HEK293T (cell line): Measurements from ENCODE around the gene PAFAH1B2.

Experiments
- BHLHE40 ChIP-seq: fragments of 450-650 bp; IDR thresholded peaks from 2 replicates; pipeline ENCODE4 v1.6.1; 2016; ENCODE audit warnings: mild to moderate bottlenecking, moderate library complexity, borderline replicate concordance
- ELF4 ChIP-seq: fragments of 450-650 bp; IDR thresholded peaks from 2 replicates; pipeline ENCODE4 v1.6.1; 2017; ENCODE audit warnings: antibody characterized with exemption
- FOXK2 ChIP-seq: fragments of 450-650 bp; IDR thresholded peaks from 2 replicates; pipeline ENCODE4 v1.6.1; 2016; ENCODE audit warnings: mild to moderate bottlenecking
- FOXM1 ChIP-seq: fragments of 450-650 bp; IDR thresholded peaks from 2 replicates; pipeline ENCODE4 v1.6.1; 2017; ENCODE audit warnings: mild to moderate bottlenecking, borderline replicate concordance
- HDGF ChIP-seq: fragments of 450-650 bp; IDR thresholded peaks from 2 replicates; pipeline ENCODE4 v1.6.1; 2017; ENCODE audit warnings: antibody characterized with exemption, borderline replicate concordance
- LEF1 ChIP-seq: fragments of 450-650 bp; IDR thresholded peaks from 2 replicates; pipeline ENCODE4 v1.6.1; 2017; ENCODE audit warnings: mild to moderate bottlenecking, borderline replicate concordance
- NFRKB ChIP-seq: fragments of 450-650 bp; IDR thresholded peaks from 2 replicates; pipeline ENCODE4 v1.6.1; 2016; ENCODE audit warnings: mild to moderate bottlenecking, moderate library complexity
- PKNOX1 ChIP-seq: fragments of 450-650 bp; IDR thresholded peaks from 2 replicates; pipeline ENCODE4 v1.6.1; 2016
- SP1 ChIP-seq: fragments of 450-650 bp; IDR thresholded peaks from 2 replicates; pipeline ENCODE4 v1.6.1; 2017
- SUZ12 ChIP-seq: fragments of 450-650 bp; IDR thresholded peaks from 2 replicates; pipeline ENCODE4 v1.6.1; 2016; ENCODE audit warnings: mild to moderate bottlenecking
- TARDBP ChIP-seq: fragments of 450-650 bp; IDR thresholded peaks from 2 replicates; pipeline ENCODE4 v1.6.1; 2016

- no peak for TF ChIP-seq NFRKB
- TF ChIP-seq FOXK2 = no peak
- TF ChIP-seq SUZ12 = no peak
- TF ChIP-seq FOXM1 = no peak
- TF ChIP-seq SP1 = no peak
- TF ChIP-seq HDGF = no peak
- TF ChIP-seq BHLHE40 = no peak
- no peak for TF ChIP-seq ELF4
- no peak for TF ChIP-seq TARDBP
- TF ChIP-seq PKNOX1 = no peak
- no peak for TF ChIP-seq LEF1
Measured at GRCh38 chr11:117203069-117203407, 59.0 kb downstream of the PAFAH1B2 start.
